ENCODE data around the gene DUOXA1. TPM values are rescaled to one million over a fixed set of nuclear protein-coding genes. Genes with fewer than 3 reads are reported as not detected.

Gene DUOXA1
- total RNA-seq, 3 donors from 2014 or later = 0.80 to 3.3 (median 1.0) TPM

GRCh38 chr15:45093622-45094357 lies 35.9 kb downstream of the DUOXA1 start:
- no peak overlapping the region for H3K27ac ChIP-seq
- no peaks in the 10 kb centered on the region for H3K4me1 ChIP-seq
- no peak overlapping the region for H3K4me3 ChIP-seq
- H3K36me3 ChIP-seq = no peaks in the 10 kb centered on the region
- intact Hi-C loops (cut with DNase I; ENCODE audit: low total_unique reads) = no loop called here
- peaks cover 0 to 4% of the 10 kb centered on the region in 2 donors for H3K27me3 ChIP-seq
- TF ChIP-seq POLR2A (IDR thresholded peaks at IDR 0.05) (no peak), POLR2AphosphoS5 (IDR thresholded peaks at IDR 0.05) (no peak)
- TF ChIP-seq, protein P1, sequence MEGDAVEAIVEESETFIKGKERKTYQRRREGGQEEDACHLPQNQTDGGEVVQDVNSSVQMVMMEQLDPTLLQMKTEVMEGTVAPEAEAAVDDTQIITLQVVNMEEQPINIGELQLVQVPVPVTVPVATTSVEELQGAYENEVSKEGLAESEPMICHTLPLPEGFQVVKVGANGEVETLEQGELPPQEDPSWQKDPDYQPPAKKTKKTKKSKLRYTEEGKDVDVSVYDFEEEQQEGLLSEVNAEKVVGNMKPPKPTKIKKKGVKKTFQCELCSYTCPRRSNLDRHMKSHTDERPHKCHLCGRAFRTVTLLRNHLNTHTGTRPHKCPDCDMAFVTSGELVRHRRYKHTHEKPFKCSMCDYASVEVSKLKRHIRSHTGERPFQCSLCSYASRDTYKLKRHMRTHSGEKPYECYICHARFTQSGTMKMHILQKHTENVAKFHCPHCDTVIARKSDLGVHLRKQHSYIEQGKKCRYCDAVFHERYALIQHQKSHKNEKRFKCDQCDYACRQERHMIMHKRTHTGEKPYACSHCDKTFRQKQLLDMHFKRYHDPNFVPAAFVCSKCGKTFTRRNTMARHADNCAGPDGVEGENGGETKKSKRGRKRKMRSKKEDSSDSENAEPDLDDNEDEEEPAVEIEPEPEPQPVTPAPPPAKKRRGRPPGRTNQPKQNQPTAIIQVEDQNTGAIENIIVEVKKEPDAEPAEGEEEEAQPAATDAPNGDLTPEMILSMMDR (IDR thresholded peaks at IDR 0.05) = no peak
- no peaks in the 10 kb centered on the region for H3K9me3 ChIP-seq
- peak in 1 of 2 donors; percentile 14 for DNase-seq (ENCODE audit: low spot score in 2 of 2)

- Histone ChIP-seq H3K27ac (no peak overlapping the region), H3K4me1 (no peaks in the 10 kb centered on the region), H3K36me3 (no peaks in the 10 kb centered on the region), H3K9me3 (no peaks in the 10 kb centered on the region), H3K4me3 (no peak overlapping the region), H3K27me3 (peaks cover 0 to 4% of the 10 kb centered on the region in 2 donors)
- TF ChIP-seq POLR2AphosphoS5 (IDR thresholded peaks at IDR 0.05) = no peak
- TF ChIP-seq, protein P1 (IDR thresholded peaks at IDR 0.05) = no peak
- no peak for TF ChIP-seq POLR2A (IDR thresholded peaks at IDR 0.05)
- intact Hi-C loops (cut with DNase I; ENCODE audit: low total_unique reads) = no loop called here
- DNase-seq (ENCODE audit: low spot score in 2 of 2) = no peak
Measured at GRCh38 chr15:45093013-45093412, 36.7 kb downstream of the DUOXA1 start.

DNA sequence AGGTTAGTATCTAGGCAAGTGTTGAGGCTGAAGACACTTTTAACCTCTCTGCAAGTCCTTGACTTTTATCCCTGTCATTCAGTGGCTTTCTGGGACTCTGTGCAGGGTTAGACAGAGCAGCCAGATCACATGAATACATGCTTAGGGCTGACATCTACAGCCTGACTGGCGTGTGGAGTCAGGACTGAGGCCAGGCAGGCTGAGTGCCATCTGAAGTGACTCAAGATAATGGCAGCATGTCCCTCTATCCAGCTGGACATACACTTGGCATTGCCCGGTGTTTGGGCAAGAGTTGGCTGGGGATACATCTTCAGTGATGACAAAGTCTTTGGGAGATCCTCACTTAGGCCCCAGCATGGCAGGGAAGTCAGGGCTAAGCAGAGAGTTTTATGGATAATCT lies 38.1 kb downstream of the DUOXA1 start:
- intact Hi-C loops (cut with DNase I; ENCODE audit: low total_unique reads) = no loop called here
- no peak for DNase-seq (ENCODE audit: low spot score in 2 of 2)

DNA sequence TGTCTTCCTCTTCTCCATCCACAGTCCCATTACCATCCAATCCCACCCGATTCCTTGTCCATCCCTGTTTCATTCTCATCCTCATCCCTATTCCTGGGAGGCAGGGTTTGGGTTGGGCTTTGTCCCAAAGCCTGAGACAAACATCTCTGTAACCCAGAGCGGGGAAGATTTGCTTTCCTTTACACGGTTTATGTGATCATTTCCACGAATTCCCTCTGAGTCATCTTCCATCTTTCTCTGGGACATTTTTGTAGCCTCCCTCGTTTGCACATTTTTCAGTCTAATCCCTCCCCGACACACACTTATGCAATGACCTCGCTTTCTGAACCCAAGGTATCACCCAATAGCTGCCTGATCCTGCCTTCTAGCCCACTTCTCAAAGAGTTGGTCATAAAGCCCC lies 38.5 kb downstream of the DUOXA1 start:
- no peak for DNase-seq (ENCODE audit: low spot score in 2 of 2)
- H3K9me3 ChIP-seq = no peaks in the 10 kb centered on the region
- H3K4me3 ChIP-seq = no peak overlapping the region
- no peaks in the 10 kb centered on the region for H3K36me3 ChIP-seq
- no peaks in the 10 kb centered on the region for H3K4me1 ChIP-seq
- TF ChIP-seq POLR2A (IDR thresholded peaks at IDR 0.05) (no peak), POLR2AphosphoS5 (IDR thresholded peaks at IDR 0.05) (no peak)
- TF ChIP-seq, protein P1 (IDR thresholded peaks at IDR 0.05) = no peak
- peaks cover 0 to 4% of the 10 kb centered on the region in 2 donors for H3K27me3 ChIP-seq
- intact Hi-C loops (cut with DNase I; ENCODE audit: low total_unique reads) = no loop called here
- H3K27ac ChIP-seq = no peak overlapping the region

More for the DNA sequence above, 38.1 kb downstream of the DUOXA1 start:
- Histone ChIP-seq H3K27ac (no peak overlapping the region), H3K9me3 (no peaks in the 10 kb centered on the region), H3K36me3 (no peaks in the 10 kb centered on the region), H3K27me3 (peaks cover 0 to 4% of the 10 kb centered on the region in 2 donors), H3K4me3 (no peak overlapping the region), H3K4me1 (no peaks in the 10 kb centered on the region)
- no peak for TF ChIP-seq POLR2A (IDR thresholded peaks at IDR 0.05)
- TF ChIP-seq, protein P1 (IDR thresholded peaks at IDR 0.05) = no peak
- no peak for TF ChIP-seq POLR2AphosphoS5 (IDR thresholded peaks at IDR 0.05)

- Histone ChIP-seq H3K4me1 (no peaks in the 10 kb centered on the region), H3K36me3 (no peaks in the 10 kb centered on the region), H3K27me3 (peaks cover 0 to 4% of the 10 kb centered on the region in 2 donors), H3K9me3 (no peaks in the 10 kb centered on the region), H3K4me3 (no peak overlapping the region), H3K27ac (no peak overlapping the region)
- intact Hi-C loops (cut with DNase I; ENCODE audit: low total_unique reads) = no loop called here
- TF ChIP-seq POLR2AphosphoS5 (IDR thresholded peaks at IDR 0.05) = no peak
- no peak for DNase-seq (ENCODE audit: low spot score in 2 of 2)
Measured at GRCh38 chr15:45089712-45090373, 39.8 kb downstream of the DUOXA1 start.

Data from breast epithelium (tissue), 4 donors.